Activated CD4-positive, CD25-positive, alpha-beta regulatory T cell treated with anti-CD3 and anti-CD28 coated beads, Interleukin-2, amount 50 U/mL, for 16 hours (primary cell): ENCODE results near the gene NOXA1.
"Not testable (repeated sequence)": the region's sequence is repeated elsewhere in the genome, so short reads cannot be mapped to it uniquely, and the experiment has no call there.

ENCODE experiments used
- DNase-seq: peaks from one replicate; pipeline ENCODE4 v3.0.0-alpha.2; 2020; ENCODE audit warnings: low read depth, low spot score

The NOXA1 gene

GRCh38 chr9:137406085-137406760 lies 17.0 kb upstream of the NOXA1 start:
- DNase-seq = no peak

GRCh38 chr9:137406876-137407589 lies 16.2 kb upstream of the NOXA1 start:
- peak; percentile 38 for DNase-seq

GRCh38 chr9:137407590-137408300 lies 15.4 kb upstream of the NOXA1 start:
- DNase-seq = no peak

GRCh38 chr9:137408651-137409405 lies 14.4 kb upstream of the NOXA1 start:
- no peak for DNase-seq

GRCh38 chr9:137409515-137409914 lies 13.7 kb upstream of the NOXA1 start:
- no peak for DNase-seq

GRCh38 chr9:137410236-137410890 lies 12.8 kb upstream of the NOXA1 start:
- DNase-seq = not testable (repeated sequence)

GRCh38 chr9:137410891-137411249 lies 12.3 kb upstream of the NOXA1 start:
- DNase-seq = no peak

- no peak for DNase-seq
These were observed 11.9 kb upstream of the NOXA1 start for GRCh38 chr9:137411260-137411644.

GRCh38 chr9:137411645-137412380 lies 11.4 kb upstream of the NOXA1 start:
- no peak for DNase-seq

- DNase-seq = no peak
These were observed 10.8 kb upstream of the NOXA1 start for GRCh38 chr9:137412431-137412830.

GRCh38 chr9:137415451-137415850 lies 7.7 kb upstream of the NOXA1 start:
- DNase-seq = no peak

GRCh38 chr9:137416006-137416562 lies 7.1 kb upstream of the NOXA1 start:
- DNase-seq = no peak

GRCh38 chr9:137416563-137417151 lies 6.5 kb upstream of the NOXA1 start:
- no peak for DNase-seq

GRCh38 chr9:137417161-137418021 lies 5.8 kb upstream of the NOXA1 start:
- DNase-seq = no peak

GRCh38 chr9:137421838-137422603 lies 1.2 kb upstream of the NOXA1 start:
- no peak for DNase-seq

- no peak for DNase-seq
These were observed 510 bp downstream of the NOXA1 start for GRCh38 chr9:137423514-137424291.

GRCh38 chr9:137426018-137426681 lies 3.0 kb downstream of the NOXA1 start:
- no peak for DNase-seq
